GM12892 (cell line): ENCODE measurements around the gene HSPB8. TPM values are rescaled to one million over a fixed set of nuclear protein-coding genes. Genes with fewer than 3 reads are reported as not detected.

ENCODE experiments used
- DNase-seq: peaks from one replicate; pipeline ENCODE4 v3.0.0; 2011; ENCODE audit not compliant: insufficient read length
- FAIRE-seq: peaks from 2 replicates; lab custom pipeline; 2011; peaks lifted over from hg19 to GRCh38; lab: Jason Lieb, UNC
- POLR2A ChIP-seq: IDR thresholded peaks from 2 replicates; pipeline ENCODE4 v1.6.1; 2011; ENCODE audit warnings: low read depth, low read length, control low read depth
- POLR2AphosphoS5 ChIP-seq: IDR thresholded peaks from 2 replicates; pipeline ENCODE4 v1.6.1; 2011; ENCODE audit warnings: low read depth, low read length, control low read depth
- TAF1 ChIP-seq: IDR thresholded peaks from 2 replicates; pipeline ENCODE4 v1.6.1; 2011; ENCODE audit warnings: low read depth, mild to moderate bottlenecking, control low read depth, low read length, borderline replicate concordance
- polyA plus RNA-seq: library from polyadenylated mRNA; unstranded; fragments of >200 nt; gene quantifications from one replicate; pipeline ENCODE4 v1.2.1, GENCODE V29; 2012; ENCODE audit warnings: missing spikeins, inconsistent platforms; ENCODE audit not compliant: missing spikeins

The HSPB8 gene
- polyA plus RNA-seq = not detected

- no peak for TF ChIP-seq POLR2AphosphoS5
- TF ChIP-seq TAF1 = no peak
- TF ChIP-seq POLR2A = no peak
- FAIRE-seq (no peak), DNase-seq (no peak)
Measured at GRCh38 chr12:119178544-119179334, at the start of gene HSPB8. Gene HSPB8 (plus strand): TSS chr12:119178931. CDS start chr12:119179313, 382 bp downstream.

GRCh38 chr12:119129827-119130434, 48.8 kb upstream of the HSPB8 start:
- FAIRE-seq (no peak), DNase-seq (no peak)
- TF ChIP-seq TAF1 (no peak), POLR2AphosphoS5 (no peak), POLR2A (no peak)

- DNase-seq = no peak
Measured at GRCh38 chr12:119130523-119130922, 48.2 kb upstream of the HSPB8 start.

GRCh38 chr12:119134284-119135072, 44.3 kb upstream of the HSPB8 start:
- FAIRE-seq (no peak), DNase-seq (no peak)
- no peak for TF ChIP-seq POLR2A
- no peak for TF ChIP-seq TAF1
- no peak for TF ChIP-seq POLR2AphosphoS5

More at GRCh38 chr12:119130523-119130922, 48.2 kb upstream of the HSPB8 start:
- no peak for TF ChIP-seq POLR2AphosphoS5
- no peak for TF ChIP-seq POLR2A
- no peak for TF ChIP-seq TAF1
- FAIRE-seq = no peak

- DNase-seq (no peak), FAIRE-seq (no peak)
- TF ChIP-seq POLR2A (no peak), TAF1 (no peak), POLR2AphosphoS5 (no peak)
Measured at GRCh38 chr12:119136811-119137410, 41.8 kb upstream of the HSPB8 start.

GRCh38 chr12:119139448-119139847, 39.3 kb upstream of the HSPB8 start:
- FAIRE-seq = no peak
- DNase-seq = no peak
- TF ChIP-seq TAF1 = no peak
- no peak for TF ChIP-seq POLR2A
- no peak for TF ChIP-seq POLR2AphosphoS5

GRCh38 chr12:119145367-119145766, 33.4 kb upstream of the HSPB8 start:
- DNase-seq (no peak), FAIRE-seq (no peak)
- no peak for TF ChIP-seq POLR2AphosphoS5
- no peak for TF ChIP-seq POLR2A
- TF ChIP-seq TAF1 = no peak

GRCh38 chr12:119147847-119148448, 30.8 kb upstream of the HSPB8 start:
- no peak for FAIRE-seq

GRCh38 chr12:119149270-119149669, 29.5 kb upstream of the HSPB8 start:
- DNase-seq (no peak), FAIRE-seq (no peak)
- TF ChIP-seq POLR2AphosphoS5 = no peak
- no peak for TF ChIP-seq POLR2A
- TF ChIP-seq TAF1 = no peak

More at GRCh38 chr12:119147847-119148448, 30.8 kb upstream of the HSPB8 start:
- TF ChIP-seq POLR2A = no peak
- TF ChIP-seq TAF1 = no peak
- TF ChIP-seq POLR2AphosphoS5 = no peak
- no peak for DNase-seq

- no peak for TF ChIP-seq POLR2A
- TF ChIP-seq TAF1 = no peak
- TF ChIP-seq POLR2AphosphoS5 = no peak
- DNase-seq = no peak
- no peak for FAIRE-seq
Measured at GRCh38 chr12:119151445-119152026, 27.2 kb upstream of the HSPB8 start.
